ENCODE data around the gene IFT74.

DNA sequence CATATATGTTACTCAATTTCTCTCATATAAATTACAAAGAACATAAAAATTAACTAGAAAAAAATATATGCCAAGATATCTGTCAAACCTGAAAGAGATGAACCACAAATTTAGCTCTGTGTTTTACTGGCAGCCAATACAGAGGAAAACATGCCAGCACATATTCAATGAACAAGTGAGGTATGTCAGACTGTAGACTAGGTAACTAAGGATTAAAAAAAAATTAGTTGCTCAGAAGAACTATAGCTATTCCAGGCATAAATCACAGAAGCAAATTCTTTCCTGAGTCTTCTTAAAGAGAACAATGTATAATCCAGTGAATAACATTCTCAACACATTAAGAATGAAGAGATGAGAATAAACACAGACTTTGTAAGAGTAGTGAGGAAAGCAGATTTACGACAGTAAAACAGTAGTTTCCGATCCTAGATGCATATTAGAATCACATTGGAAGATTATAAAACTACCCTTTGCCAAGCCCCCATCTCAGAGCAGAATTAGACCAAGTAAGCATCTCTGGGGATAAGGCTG is 43.0 kb upstream of the IFT74 start:
- TF ChIP-seq POLR2A (IDR thresholded peaks at IDR 0.05) (no peak), POLR2AphosphoS5 (IDR thresholded peaks at IDR 0.05) (no peak)
- TF ChIP-seq, protein P1, sequence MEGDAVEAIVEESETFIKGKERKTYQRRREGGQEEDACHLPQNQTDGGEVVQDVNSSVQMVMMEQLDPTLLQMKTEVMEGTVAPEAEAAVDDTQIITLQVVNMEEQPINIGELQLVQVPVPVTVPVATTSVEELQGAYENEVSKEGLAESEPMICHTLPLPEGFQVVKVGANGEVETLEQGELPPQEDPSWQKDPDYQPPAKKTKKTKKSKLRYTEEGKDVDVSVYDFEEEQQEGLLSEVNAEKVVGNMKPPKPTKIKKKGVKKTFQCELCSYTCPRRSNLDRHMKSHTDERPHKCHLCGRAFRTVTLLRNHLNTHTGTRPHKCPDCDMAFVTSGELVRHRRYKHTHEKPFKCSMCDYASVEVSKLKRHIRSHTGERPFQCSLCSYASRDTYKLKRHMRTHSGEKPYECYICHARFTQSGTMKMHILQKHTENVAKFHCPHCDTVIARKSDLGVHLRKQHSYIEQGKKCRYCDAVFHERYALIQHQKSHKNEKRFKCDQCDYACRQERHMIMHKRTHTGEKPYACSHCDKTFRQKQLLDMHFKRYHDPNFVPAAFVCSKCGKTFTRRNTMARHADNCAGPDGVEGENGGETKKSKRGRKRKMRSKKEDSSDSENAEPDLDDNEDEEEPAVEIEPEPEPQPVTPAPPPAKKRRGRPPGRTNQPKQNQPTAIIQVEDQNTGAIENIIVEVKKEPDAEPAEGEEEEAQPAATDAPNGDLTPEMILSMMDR (IDR thresholded peaks at IDR 0.05), result no peak
